ENCODE measurements around the gene DUSP9.
A peak's percentile ranks its signal among the peaks of the same experiment; 100 is the strongest.

The DUSP9 gene

GRCh38 chrX:153648358-153649177, 1.6 kb downstream of the DUSP9 start:
- CTCF ChIA-PET, result interaction anchor here (0.7 to 7.1 kb wide), 8 partner anchors 8 to 109 kb away, joined by 3 to 39 read pairs (median 5); no protein-coding TSS in a partner anchor
- no peaks in the 10 kb centered on the region for H3K4me1 ChIP-seq (ENCODE audit: control insufficient read depth, insufficient read depth, low read length)
- no peak overlapping the region for H3K27ac ChIP-seq (ENCODE audit: extremely low read depth, low read depth, low read length)
- H3K36me3 ChIP-seq (ENCODE audit: control insufficient read depth in 2 of 2, insufficient read depth in 1 of 2, low read length in 2 of 2), result no peaks in the 10 kb centered on the region
- no peak for TF ChIP-seq MYNN (tag by site-specific recombination; IDR thresholded peaks at IDR 0.05; ENCODE audit: borderline replicate concordance)
- no peak for TF ChIP-seq ZNF223 (tag by site-specific recombination; IDR thresholded peaks at IDR 0.05)
- no peak for TF ChIP-seq ZBTB20 (tag by site-specific recombination; IDR thresholded peaks at IDR 0.05)
- TF ChIP-seq RBAK (tag by site-specific recombination; IDR thresholded peaks at IDR 0.05), result no peak
- no peak for TF ChIP-seq ZNF623 (tag by site-specific recombination; IDR thresholded peaks at IDR 0.05)
- TF ChIP-seq MEIS1 (CRISPR knock-in tag; IDR thresholded peaks at IDR 0.05; ENCODE audit: borderline replicate concordance), result no peak
- no peaks in the 10 kb centered on the region; the same call in 1 of the 2 replicates for H3K9me3 ChIP-seq (ENCODE audit: control insufficient read depth, insufficient read depth, low read depth, low read length)
- POLR2A ChIA-PET, result no interaction called here
- no peak overlapping the region for H3K4me3 ChIP-seq (ENCODE audit: low read depth, low read length)

GRCh38 chrX:153649178-153649914, 2.3 kb downstream of the DUSP9 start:
- ChIA-PET CTCF (interaction anchor here (0.6 to 7.1 kb wide), 14 partner anchors 8 to 211 kb away, joined by 3 to 39 read pairs (median 4); partner anchors contain the start of gene HAUS7), POLR2A (no interaction called here)
- TF ChIP-seq ZNF654 (tag by site-specific recombination; IDR thresholded peaks at IDR 0.05; ENCODE audit: low read depth) (peak; percentile 38), ZNF768 (tag by site-specific recombination; IDR thresholded peaks at IDR 0.05) (no peak), ZNF561 (tag by site-specific recombination; IDR thresholded peaks at IDR 0.05; ENCODE audit: borderline replicate concordance) (no peak), HIC1 (tag by site-specific recombination; IDR thresholded peaks at IDR 0.05) (0 out of 2 replicates have a peak, but pooled peaks have one; percentile 40), GFI1B (tag by site-specific recombination; IDR thresholded peaks at IDR 0.05) (no peak), ZNF514 (tag by site-specific recombination; IDR thresholded peaks at IDR 0.05) (no peak), ZNF76 (tag by site-specific recombination; IDR thresholded peaks at IDR 0.05; ENCODE audit: borderline replicate concordance, low read depth) (no peak), REST (tag by site-specific recombination; IDR thresholded peaks at IDR 0.05) (no peak), ZSCAN18 (tag by site-specific recombination; IDR thresholded peaks at IDR 0.05) (no peak), ZNF580 (tag by site-specific recombination; IDR thresholded peaks at IDR 0.05) (no peak), ZNF544 (tag by site-specific recombination; IDR thresholded peaks at IDR 0.05) (no peak)
- Histone ChIP-seq H3K4me3 (ENCODE audit: low read depth, low read length) (no peak overlapping the region), H3K9me3 (ENCODE audit: control insufficient read depth, insufficient read depth, low read depth, low read length) (no peaks in the 10 kb centered on the region; the same call in 1 of the 2 replicates), H3K4me1 (ENCODE audit: control insufficient read depth, insufficient read depth, low read length) (no peaks in the 10 kb centered on the region), H3K36me3 (ENCODE audit: control insufficient read depth in 2 of 2, insufficient read depth in 1 of 2, low read length in 2 of 2) (no peaks in the 10 kb centered on the region), H3K27ac (ENCODE audit: extremely low read depth, low read depth, low read length) (no peak overlapping the region)

All from HEK293 (cell line).